HL-60 (cell line): ENCODE results near the gene TSHZ2.

ENCODE experiments used
- GABPA ChIP-seq: IDR thresholded peaks from 2 replicates; pipeline ENCODE4 v1.6.1; 2012; ENCODE audit warnings: low read depth
- POLR2AphosphoS5 ChIP-seq: IDR thresholded peaks from 2 replicates; pipeline ENCODE4 v1.6.1; 2012; ENCODE audit warnings: low read depth
- TF ChIP-seq, protein P1 (sequence below): IDR thresholded peaks from one replicate; pipeline ENCODE4 v1.5.1; 2011; ENCODE audit warnings: low read length, control low read depth, inconsistent platforms; ENCODE audit not compliant: insufficient read depth

DNA sequence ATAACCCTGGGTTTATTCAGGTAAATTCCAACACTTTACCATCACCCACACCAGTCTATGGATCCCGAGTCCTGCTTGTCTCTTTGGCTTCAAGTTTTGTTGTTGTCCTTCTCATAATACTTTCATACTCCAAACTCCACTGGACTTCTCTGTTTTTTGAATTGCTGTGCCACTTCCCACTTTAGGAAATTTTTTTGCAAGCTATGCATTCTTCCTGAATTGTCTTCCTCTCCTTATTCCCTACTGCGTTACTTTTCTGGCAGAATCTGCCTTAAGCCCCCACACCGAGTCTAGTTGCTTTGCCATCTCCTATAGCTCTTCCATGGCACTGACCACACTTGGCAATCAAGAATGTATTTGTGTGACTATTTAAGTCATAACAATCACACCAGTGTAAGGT lies 96.1 kb downstream of the TSHZ2 start:
- no peak for TF ChIP-seq POLR2AphosphoS5
- no peak for TF ChIP-seq GABPA
- TF ChIP-seq, protein P1, sequence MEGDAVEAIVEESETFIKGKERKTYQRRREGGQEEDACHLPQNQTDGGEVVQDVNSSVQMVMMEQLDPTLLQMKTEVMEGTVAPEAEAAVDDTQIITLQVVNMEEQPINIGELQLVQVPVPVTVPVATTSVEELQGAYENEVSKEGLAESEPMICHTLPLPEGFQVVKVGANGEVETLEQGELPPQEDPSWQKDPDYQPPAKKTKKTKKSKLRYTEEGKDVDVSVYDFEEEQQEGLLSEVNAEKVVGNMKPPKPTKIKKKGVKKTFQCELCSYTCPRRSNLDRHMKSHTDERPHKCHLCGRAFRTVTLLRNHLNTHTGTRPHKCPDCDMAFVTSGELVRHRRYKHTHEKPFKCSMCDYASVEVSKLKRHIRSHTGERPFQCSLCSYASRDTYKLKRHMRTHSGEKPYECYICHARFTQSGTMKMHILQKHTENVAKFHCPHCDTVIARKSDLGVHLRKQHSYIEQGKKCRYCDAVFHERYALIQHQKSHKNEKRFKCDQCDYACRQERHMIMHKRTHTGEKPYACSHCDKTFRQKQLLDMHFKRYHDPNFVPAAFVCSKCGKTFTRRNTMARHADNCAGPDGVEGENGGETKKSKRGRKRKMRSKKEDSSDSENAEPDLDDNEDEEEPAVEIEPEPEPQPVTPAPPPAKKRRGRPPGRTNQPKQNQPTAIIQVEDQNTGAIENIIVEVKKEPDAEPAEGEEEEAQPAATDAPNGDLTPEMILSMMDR = no peak
